Activated gamma-delta T cell treated with anti-CD3 and anti-CD28 coated beads, Interleukin-2, amount 50 U/mL, for 16 hours (primary cell): ENCODE results near the gene TP73.

Experiments
- DNase-seq: peaks from one replicate; pipeline ENCODE4 v3.0.0-alpha.2; 2020; ENCODE audit warnings: low read depth

Gene TP73

DNA sequence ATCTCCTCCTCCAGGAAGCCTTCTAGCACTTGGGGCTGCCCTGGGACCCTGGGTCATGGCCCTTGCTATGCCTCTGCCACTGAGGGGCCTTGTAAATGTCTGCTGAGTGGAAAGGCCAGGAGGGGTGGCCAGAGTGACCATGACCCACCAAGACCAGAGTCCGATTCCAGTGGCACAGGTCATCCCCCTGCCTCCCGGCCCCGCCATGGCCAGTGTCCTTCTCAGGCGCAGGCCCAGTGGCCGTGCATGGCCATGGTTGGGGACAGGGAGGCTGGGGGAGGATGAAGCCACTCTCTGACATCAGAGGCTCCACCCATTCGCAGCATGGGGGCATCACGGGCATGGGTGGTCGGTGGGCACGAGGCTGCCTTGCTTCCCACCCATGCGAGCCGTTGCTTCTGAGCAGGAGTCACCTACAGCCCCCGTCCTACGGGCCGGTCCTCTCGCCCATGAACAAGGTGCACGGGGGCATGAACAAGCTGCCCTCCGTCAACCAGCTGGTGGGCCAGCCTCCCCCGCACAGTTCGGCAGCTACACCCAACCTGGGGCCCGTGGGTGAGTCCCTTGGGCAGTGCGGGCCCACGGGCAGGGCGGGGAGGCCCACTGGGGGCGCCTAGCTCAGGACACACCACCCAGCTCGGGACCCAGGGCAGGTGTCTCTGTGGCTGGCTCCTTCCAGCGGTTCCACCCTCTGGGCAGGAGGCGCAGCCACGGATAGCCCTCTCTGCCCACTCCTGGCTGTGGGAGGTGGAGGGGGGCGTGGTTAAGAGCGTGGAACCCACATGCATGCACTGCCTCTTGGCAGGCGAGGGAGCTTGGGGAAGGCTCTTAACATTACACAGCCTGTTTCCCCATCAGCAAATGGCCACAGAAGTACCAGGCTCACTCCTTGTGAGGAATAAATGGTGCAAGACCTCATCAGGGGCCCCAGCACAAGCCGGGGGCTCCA is 77.6 kb downstream of the TP73 start:
- no peak for DNase-seq

DNA sequence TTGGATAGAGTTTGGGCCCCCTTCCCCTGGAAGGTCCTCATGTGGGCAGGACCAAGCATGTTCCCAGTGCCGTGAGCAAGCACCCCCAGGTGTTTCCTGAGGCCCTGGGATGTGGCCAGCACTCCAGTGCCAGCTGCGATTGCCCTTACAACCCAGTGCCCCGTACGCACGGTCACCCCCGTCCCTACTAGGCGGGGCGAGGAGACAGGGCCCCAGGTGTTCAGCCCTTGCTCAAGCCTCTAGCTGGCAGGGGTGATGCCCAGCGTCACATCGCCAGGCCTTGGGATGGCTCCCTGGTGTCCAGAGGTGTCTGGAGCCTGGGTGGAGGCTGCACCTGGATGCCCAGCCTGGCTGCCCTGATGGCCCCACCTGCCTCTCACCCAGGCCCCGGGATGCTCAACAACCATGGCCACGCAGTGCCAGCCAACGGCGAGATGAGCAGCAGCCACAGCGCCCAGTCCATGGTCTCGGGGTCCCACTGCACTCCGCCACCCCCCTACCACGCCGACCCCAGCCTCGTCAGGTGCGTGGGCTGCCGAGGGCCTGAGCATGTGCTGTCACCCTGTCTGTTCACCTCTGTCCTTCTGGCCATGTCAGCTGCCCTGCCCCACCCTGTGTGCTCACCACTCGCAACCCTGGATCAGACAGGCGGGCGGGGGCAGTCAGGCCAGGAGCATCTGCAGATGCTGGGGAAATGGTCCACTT is 78.4 kb downstream of the TP73 start:
- no peak for DNase-seq

DNA sequence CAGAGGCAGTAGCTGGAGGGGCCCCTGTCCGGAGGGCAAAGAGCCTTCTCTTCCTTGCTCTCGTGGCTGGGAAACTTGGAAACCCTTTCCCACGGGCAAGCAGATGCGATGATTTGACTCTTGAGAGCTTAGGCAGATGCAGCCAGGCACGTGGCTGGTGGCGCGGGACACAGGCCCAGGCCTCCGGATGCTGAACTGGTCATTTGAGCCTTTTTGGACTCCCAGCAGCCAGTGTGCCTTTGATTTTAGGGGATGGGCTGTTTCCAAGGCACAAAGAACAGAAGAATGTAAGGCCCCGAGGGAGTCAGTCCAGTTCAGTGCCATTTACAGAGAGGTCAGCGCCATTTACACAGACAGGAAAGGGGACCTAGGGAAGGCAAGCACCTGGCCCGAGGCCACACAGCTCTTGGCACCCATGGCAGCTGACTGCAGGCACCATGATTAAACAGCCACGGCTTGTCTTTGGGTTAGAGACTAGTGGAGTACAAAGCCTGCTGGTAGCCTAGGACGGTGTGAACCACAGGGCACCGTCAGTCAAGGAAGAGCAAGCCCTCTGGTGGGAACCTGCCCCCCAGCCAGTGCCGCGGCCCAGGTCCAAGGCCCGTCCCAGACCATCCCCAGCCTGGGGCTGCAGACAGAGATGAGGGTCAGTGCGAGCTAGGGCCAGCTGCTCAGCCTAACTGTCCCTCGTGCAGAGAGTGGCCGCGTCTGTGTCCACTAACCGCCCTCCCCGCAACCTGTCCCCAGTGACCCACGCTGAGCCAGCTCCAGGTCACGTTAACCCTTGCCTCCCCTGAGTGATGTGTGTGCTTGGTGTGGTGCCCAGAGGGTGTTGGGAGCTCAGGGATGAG is 79.5 kb downstream of the TP73 start:
- DNase-seq, result no peak

DNA sequence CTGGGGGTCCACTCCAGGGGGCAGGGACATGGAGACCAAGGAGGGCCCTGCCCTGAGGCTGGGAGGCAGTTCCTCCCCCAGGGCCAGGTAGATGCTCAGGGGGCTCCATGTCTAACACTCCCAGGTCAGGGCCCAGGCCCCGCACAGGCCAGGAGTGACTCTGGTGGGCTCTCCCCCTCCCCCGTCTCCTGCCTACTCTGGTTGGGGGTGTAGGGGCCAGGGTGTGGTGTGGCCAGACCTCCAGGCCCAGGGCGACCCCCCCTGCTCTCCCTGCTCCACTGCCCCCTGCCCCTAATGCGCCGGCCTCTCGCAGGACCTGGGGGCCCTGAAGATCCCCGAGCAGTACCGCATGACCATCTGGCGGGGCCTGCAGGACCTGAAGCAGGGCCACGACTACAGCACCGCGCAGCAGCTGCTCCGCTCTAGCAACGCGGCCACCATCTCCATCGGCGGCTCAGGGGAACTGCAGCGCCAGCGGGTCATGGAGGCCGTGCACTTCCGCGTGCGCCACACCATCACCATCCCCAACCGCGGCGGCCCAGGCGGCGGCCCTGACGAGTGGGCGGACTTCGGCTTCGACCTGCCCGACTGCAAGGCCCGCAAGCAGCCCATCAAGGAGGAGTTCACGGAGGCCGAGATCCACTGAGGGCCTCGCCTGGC is 80.2 kb downstream of the TP73 start:
- no peak for DNase-seq

DNA sequence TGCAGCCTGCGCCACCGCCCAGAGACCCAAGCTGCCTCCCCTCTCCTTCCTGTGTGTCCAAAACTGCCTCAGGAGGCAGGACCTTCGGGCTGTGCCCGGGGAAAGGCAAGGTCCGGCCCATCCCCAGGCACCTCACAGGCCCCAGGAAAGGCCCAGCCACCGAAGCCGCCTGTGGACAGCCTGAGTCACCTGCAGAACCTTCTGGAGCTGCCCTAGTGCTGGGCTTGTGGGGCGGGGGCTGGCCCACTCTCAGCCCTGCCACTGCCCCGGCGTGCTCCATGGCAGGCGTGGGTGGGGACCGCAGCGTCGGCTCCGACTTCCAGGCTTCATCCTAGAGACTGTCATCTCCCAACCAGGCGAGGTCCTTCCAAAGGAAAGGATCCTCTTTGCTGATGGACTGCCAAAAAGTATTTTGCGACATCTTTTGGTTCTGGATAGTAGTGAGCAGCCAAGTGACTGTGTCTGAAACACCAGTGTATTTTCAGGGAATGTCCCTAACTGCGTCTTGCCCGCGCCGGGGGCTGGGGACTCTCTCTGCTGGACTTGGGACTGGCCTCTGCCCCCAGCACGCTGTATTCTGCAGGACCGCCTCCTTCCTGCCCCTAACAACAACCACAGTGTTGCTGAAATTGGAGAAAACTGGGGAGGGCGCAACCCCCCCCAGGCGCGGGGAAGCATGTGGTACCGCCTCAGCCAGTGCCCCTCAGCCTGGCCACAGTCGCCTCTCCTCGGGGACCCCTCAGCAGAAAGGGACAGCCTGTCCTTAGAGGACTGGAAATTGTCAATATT is 81.0 kb downstream of the TP73 start:
- no peak for DNase-seq

DNA sequence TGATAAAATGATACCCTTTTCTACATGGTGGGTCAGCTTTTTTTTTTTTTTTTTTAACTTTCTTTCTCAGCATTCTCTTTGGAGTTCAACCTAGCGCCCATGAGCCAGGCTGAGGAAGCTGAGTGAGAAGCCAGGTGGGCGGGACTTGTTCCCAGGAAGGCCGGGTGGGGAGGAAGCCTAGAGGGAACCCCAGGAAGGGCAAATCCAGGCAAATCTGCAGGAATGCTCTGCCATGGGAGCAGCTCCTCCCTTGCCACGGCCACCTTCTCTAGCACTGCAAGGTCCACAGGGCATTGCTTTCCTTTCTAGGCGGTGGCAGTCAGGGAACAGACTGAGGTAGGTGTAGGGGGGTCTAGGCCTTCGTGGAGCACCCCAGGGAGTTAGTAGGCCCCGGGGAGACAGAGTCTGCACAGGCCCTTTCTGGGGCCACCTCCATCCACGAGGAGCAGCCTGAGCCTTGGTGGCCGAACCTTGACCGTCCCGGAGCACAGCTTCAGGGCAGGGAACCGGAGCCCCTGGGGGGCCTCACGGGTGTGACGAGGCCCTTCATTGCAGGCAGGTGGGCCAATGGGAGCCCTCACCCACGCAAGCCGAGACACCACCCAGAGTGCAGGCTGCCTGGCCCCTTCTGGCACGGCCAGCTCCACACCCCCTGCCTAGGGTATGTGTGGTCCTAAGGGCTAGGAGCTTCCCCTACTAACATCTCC is 81.7 kb downstream of the TP73 start:
- DNase-seq, result no peak

DNA sequence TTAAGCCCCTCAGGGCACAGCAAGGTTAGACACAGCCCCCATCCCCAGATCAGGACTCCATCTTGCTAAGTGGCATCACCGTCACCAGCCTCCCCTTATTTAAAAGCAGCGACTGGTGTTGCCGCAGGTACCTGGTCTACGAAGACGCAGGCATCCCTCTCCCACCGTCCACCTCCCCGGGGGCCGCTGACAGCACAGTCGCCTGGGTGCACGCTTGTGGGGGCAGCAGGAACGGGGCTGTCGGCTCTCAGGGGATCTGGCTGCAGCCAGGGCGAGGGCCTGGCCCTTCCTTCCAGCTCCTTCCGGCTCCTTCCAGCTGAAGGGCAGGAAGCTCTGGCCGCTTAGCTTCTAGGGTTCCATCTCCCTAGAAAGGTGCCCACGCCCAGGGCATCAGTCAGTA is 82.3 kb downstream of the TP73 start:
- no peak for DNase-seq

DNA sequence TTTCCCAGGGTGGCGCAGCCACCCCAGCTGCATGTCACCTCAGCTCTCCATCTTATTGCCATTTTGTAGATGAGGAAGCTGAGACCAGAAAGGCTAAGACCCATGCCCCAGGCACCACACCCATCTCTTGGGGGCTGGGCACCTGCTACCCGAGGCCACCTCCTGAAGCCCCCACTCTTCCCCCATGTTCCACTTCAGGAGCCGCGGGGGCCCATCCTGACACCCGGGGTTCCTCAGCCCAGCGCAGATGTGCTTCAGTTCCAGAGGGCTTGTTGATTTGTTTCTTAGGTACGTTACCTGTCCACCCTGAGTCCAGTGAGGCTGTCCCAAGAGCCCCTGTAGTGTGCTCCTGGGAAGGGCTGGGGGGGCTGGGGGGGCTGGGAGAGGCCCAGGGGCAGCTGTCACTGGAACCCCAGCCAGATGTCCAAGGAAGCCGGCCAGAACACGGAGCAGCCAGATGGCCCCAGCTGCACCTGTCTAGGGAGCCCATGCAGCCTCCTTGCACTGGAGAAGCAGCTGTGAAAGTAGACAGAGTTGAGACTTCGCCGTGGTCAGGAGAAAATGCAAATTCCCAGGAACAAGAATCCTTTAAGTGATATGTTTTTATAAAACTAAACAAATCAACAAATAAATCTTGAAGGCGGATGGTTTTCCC is 82.8 kb downstream of the TP73 start:
- no peak for DNase-seq

DNA sequence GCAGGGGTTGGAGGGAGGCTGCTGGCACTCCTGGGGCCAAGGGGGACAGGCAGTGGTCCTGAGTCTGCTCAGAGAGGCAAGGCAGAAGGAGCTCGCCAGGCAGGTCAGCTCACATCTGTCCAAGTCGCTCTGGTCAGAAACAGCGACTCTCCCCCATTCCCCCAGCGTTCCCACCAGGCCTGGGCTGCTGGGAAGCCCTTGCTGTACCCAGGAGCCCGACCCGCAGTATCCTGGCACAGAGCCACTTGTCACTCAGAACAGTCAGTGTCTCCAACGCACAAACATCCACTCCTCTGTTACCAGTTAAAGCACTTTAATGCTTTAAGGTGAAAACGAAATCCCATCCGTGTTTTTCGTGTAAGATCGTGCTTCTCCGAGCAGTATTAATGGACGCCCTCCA is 83.4 kb downstream of the TP73 start:
- no peak for DNase-seq

DNA sequence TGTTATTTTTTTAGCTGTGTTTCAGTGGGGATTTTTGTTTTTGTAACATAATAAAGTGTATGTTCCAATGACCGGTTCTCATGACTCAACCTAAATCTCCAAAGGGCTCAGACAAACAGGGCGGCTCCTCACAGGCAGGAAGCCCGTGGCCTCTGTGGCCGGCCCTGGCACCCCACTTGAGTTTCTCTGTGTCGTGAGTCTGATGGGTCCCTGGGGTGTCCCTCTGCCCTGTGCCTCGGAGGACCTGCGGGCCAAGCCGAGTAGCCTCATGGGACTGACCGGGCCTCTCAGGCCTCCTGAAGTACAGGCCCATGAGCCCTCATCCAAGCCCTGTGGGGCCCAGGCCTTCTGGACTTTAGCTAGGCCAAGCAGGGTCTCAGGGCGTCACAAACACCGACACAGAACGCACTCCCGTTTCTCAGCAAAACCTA is 83.8 kb downstream of the TP73 start:
- no peak for DNase-seq

DNA sequence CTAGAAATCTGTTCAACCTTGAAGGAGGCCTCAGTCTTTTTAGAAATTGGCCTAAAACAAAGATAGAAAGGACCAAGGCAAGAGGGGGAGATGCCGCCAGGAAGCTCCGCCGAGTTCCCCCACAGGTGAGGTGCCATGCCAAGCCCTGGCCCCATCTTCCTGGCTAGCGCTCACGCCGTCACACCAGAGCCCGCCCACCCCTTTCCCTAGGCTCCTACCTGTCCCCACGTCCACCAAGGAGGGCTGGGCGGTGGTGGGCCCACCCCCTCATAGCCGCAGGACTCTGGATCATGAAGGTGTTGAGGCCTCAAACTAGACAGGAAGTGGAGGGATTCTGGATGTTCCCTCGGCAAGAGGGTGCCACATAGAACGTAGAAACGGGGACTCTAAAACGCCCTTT is 84.4 kb downstream of the TP73 start:
- no peak for DNase-seq

DNA sequence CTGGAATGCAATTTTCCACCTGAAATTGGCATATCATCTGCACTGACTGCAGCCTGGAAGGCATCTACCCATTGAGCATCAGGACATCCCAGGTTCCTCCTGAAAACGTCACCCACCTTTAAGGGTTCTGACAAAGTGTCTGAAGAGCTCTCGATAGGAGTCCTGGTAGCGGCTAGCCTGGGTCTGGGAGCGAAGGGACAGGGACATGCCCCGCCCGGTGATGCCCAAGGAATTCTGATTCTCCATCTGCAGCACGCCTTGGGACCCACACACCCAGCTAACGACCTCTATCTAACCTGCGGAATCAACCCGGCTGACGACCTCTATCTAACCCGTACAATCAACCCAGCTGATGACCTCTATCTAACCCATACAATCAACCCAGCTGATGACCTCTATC is 86.6 kb downstream of the TP73 start:
- no peak for DNase-seq

DNA sequence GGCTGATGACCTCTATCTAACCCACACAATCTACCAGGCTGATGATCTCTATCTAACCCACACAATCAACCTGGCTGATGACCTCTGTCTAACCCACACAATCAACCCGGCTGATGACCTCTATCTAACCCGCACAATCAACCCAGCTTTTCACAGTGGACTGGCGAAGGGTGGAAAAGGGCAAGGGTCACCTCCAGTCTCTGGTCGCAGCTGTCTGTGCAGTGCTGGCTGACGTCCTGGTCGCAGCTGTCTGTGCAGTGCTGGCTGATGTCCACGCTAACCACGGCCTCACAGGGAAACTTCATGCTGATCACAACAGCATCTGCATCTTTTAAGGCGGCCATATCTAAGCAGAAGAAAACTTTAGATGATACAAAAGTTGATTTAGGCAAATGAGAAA is 87.7 kb downstream of the TP73 start:
- no peak for DNase-seq

DNA sequence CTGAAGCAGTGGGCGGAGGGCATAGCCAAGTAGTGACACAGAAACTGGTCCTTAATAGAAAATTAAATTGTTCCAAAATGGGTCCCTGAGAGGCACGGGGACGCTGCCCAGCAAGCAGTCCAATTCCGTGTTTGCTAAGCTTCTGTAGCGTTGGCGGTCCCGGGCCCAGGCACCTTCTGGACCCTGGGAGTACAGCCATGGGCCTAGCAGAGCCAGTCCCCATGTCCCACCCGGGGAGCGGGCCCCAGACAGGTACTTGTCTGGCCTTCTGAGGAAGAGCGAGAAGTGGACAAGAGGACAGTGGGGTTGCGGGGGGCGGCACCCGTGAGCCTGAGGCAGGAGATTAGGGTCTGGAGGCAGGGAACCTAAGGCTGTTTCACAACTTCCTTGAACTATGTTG is 88.4 kb downstream of the TP73 start:
- DNase-seq, result no peak

DNA sequence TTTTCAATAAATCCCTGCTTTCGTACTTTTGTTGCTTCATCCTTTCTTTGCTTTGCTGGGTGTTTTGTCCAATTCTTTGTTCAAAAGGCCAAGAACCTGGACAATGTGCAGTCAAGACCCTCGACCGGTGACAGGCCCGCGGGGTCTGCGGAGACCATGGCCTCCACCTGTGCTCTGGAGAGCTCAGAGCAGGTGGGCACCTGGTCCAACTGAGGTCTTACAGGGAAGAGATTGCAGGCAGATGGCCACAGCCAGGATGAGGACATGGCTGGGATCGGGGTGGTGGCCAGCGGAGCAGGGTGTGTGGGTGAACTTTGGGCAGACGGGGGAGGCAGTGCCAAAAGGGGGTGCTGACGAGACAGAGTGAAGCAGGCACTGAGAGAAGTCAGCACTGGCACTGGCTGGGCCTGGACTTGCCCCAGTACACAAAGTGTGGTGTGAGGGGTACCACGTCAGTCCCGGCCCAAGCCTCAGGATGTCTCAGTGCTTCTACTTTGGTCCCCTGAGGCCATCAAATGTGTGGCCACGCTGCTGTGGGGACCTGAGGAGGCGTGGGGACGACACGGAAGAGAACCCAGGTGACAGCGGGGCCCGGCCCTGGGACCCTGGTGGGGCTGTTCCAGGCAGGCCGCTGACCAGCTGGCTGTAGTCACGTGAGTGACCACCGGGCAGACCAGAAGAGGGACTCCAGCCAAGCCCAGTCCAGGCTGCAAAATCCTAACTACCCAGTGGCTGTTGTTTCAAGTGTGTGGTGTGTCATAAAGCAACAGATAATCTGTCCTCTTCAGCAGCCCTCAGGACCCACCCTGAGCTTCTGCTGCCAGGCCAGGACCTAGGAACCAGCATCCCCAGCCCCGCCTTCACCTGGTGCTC is 89.5 kb downstream of the TP73 start:
- DNase-seq, result no peak

DNA sequence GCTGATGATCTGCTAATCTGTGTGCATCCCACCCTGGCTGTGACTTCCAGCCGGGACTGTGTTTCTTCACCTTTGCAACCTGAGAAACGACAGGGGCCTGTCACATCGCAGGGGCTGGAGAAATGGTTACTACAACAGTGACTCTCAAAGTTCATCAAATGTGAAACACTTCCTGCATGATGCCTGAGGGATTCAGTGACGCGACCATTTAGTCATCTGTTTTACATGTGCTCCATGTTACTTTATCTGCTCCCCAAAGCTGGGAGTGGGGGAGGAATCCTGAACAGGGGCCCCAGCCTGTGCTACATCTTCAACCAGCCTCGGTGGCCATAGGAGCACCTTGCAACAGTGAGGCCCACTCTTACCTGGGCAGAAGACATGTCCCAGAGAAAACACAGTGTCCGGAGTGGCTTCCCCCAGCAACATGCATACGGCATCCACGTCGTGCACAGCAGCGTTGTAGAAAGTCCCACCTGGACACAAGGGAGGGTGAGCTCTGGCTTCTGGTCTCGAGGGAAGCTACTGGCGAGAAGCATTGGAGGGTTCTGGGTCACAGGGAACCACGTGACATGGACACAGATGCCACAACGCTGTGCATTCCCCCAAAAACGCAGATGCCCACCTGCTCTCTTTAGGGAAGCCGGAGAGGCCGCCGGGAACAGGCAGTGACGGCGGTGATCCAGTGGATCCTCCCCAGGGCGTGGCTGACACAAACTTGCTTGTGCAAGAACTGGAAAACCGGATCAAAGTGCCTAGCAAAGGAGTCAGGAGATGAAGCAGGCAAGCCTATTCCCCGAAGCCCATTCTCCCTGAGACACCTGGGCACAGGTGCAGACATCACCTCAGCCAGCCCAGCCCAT is 90.4 kb downstream of the TP73 start:
- no peak for DNase-seq

DNA sequence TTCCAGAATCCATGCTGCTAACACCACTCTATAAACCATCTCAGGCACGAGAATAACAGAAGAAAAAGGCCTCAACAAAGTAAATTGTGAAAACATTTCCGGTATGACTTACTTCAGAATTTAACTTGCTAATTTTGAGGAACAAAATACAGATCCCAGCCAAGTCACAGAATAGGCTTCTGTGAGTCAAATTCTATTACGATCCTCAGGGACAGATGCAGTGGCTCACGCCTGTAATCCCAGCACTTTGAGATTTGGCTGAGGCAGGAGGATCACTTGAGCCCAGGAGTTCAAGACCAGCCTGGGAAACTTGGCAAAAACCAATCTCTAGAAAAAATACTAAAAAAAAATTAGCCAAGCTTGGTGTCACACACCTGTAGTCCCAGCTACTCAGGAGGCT is 91.1 kb downstream of the TP73 start:
- DNase-seq, result no peak

DNA sequence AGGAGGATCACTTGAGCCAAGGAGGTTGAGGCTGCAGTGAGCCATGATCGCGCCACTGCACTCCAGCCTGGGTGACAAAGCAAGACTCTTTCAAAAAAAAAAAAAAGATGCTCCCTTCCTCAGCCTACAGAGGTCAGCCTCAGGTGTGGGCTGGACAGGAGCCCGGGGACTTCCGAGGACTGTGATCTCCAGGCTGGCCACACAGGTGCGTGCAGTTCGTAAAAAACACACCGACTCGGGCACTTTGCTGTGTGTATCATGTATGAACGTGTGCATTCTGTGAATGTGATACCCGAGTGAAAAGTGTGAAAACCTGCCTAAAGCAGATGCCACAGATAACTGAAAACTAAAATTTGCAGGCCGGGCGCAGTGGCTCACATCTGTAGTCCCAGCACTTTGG is 91.5 kb downstream of the TP73 start:
- no peak for DNase-seq
